HL-60/S4 (cell line): ENCODE measurements around the gene PSME4.
"Not testable (repeated sequence)": the region's sequence is repeated elsewhere in the genome, so short reads cannot be mapped to it uniquely, and the experiment has no call there.

ENCODE experiments used
- in situ Hi-C: fragments of 300-500 bp; cut with MboI; formaldehyde crosslinking; loops from 2 replicates; pipeline ENCODE4 v1.14.3; 2022; ENCODE audit warnings: low sequenced_read_pairs

Gene PSME4

DNA sequence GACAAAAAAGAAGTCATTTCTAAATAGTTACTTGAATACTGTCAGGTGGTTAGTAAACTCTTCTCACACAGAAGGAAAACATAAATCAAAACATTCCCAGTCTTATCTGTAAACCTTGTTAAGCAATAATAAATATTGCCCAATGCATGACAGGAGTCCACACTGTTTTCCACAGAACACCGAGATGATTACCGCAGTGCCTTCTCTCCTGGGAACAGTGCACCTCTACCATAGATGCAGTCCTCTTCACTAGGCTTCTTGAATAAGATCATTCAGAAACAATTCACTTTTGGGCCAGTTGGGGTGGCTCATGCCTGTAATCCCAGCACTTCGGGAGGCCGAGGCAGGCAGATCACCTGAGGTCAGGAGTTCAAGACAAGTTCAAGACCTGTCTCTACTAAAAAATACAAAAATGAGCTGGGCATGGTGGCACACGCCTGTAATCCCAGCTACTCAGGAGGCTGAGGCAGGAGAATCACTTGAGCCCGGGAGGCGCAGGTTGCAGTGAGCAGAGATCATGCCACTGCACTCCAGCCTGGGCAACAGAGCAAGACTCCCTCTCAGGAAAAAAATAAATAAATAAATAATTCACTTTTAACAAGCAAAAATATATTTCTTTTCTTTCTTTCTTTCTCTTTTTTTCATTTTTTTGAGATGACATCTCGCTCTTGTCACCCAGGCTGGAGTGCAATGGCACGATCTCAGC, 119.6 kb downstream of the PSME4 start:
- in situ Hi-C loops, result not testable (repeated sequence)

DNA sequence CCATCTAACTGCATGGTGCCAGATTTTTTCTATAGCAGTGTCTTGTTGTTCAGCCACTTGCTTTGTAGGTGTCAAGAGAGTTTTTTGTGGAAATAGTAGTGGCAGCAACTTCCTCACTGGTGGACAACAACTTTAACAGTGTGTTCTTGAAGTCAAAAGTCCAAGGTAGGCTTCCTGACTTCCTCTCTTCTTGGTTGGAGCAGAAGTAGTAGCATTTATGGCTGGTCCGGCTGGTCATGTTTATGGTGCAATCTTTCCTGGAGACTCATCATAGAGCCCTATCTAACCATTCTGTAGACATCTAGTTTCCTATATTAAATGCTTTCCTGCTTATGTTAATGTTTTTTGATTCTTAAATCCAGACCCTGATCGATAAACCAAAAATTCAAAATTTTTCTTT, 122.7 kb downstream of the PSME4 start:
- in situ Hi-C loops, result no loop called here

DNA sequence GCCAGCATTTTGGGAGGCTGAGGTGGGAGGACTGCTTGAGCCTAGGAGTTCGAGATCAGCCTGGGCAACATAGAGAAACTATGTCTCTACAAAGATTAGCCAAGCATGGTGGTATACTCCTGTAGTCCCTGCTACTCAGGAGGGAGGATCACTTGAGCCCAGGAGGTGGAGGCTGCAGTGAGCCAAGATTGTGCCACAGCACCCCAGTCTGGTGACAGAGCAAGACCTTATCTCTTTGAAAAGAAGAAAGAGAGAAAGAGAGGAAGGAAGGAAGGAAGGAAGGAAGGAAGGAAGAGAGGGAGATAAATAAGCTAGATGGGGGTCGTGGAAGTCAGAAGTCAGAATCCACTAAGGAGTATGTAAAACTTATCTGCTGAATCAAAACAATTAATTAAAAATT, 127.2 kb downstream of the PSME4 start:
- in situ Hi-C loops, result no loop called here

DNA sequence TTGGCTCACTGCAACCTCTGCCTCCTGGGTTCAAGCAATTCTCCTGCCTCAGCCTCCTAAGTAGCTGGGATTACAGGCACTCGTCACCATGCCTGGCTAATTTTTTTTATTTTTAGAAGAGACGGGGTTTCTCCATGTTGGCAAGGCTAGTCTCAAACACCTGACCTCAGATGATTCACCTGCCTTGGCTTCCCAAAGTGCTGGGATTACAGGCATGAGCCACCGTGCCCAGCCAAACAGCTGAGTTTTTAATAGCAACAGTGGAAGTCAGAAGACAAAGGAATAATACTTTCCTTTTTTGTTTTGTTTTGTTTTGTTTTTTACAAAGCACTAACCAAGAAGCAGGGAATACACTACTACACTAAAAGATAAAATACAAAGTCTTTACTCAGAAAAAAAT, 127.9 kb downstream of the PSME4 start:
- in situ Hi-C loops, result no loop called here

DNA sequence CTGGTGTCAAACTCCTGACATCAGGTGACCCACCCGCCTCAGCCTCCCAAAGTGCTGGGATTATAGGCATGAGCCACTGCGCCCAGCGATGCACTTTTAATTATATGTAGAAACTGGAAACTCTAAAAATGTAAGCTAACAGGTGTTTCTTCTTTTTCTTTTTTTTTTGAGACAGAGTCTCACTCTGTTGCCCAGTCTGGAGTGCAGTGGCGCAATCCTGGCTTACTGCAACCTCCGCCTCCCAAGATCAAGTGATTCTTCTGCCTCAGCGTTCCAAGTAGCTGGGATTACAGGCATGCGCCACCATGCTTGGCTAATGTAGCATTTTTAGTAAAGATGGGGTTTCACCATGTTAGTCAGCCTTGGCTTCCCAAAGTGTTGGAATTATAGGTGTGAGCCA, 129.1 kb downstream of the PSME4 start:
- in situ Hi-C loops, result not testable (repeated sequence)

DNA sequence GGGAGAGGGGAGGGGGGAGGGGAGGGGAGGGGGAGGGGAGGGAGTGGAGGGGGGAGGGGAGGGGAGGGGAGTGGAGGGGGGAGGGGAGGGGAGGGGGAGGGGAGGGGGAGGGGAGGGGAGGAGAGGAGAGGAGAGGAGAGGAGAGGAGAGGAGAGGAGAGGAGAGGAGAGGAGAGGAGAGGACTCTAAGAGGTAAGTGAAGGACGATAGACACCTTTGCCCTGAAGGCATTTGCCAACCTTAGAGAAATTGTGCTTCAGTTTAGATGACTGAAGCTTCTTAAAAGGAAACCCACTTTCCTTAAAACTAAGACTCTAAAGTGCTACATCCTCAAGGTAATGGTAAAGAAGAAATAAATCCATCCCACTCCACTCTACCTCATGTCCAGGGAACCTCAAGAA, 130.2 kb downstream of the PSME4 start:
- in situ Hi-C loops, result no loop called here

DNA sequence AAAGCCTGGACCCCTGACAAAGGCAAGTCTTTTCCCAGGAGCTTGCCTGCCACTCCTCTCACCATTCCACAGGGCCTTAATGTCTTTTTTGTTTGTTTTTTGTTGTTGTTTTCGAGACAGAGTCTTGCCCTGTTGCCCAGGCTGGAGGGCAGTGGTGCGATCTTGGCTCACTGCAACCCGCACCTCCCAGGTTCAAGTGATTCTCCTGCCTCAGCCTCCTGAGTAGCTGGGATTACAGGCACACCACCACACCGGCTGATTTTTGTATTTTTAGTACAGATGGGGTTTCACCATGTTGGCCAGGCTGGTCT, 140.9 kb downstream of the PSME4 start:
- in situ Hi-C loops, result not testable (repeated sequence)

DNA sequence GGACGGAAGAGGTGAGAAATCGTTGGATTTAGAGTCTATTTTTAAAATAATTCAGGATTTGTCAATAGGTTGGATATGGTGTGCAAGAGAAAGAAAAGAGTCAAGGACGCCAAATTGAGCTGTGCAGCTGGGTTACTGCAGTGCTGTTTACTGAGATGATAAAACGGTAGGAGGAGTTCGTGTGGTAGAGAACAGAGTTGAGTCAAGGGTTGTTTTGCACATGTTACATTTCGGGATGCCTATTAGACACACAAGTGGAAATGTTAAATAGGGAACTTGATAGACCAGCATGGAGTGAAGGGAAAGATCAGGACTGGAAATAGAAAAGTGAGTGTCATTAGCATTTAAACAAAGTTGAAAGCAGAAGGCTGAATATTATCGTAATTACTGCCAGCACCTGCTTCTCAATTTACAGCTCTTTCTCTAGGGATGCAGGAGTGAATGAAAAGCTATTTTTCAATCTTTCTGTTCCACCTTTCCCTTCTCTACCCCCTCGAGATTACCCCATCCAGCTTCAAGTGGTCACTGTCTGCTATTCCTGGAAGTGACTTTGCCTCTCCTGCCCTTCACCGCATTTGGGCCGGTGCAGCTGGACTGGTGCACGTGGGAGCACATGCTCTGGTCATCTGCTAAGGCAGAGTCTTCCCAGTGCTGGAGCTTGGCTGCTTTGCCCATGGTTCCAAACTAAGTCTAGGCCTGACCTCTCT, 141.4 kb downstream of the PSME4 start:
- in situ Hi-C loops, result no loop called here

DNA sequence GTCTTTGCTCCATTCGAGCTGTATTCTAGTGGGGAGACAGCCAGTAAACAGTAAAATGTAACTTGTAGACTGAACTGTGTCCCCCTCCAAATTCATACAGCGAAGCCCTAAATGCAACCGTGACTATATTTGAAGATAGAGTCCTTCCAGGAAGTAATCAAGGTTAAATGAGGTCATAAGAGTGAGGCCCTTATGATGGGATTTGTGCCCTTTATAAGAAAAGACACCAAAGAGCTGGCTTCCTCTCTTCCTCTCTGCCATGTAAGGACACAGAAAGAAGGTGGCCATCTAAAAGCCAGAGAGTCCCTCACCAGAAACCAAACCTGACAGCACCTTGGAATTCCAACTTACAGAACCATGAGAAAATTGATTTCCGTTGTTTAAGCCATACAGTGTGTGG, 142.5 kb downstream of the PSME4 start:
- in situ Hi-C loops, result no loop called here

DNA sequence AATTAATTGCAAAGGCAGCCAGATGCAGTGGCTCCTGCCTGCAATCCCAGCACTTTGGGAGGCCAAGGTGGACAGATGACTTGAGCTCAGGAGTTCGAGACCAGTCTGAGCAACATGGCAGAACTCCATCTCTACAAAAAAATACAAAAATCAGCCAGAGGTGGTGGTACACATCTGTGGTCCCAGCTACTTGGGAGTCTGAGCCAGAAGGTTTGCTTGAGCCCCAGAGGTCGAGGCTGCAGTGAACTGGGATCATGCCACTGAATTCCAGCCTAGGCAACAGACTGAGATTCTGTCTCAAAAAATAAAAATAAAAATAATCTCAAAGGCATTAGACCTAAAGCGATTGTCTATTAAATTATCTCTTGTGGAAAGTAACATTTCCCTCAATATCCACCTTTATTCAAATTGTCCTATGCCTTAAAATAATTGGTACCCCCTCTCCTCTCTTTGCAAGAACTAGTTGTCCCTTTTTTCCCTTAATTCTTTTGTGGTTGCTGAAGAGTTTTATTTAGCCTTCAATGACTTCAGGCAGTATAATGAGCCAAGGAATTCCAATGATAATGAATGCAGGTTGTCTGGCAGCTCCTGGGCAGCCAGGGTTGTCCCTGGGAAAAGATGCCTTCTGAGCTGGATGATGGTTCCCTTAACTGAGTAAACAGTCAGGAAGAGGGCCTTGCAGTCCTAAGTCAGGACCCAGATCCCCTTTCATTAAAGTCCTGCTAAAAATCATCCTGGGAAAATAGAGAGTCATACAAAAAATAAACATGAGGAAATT, 143.2 kb downstream of the PSME4 start:
- in situ Hi-C loops, result no loop called here

DNA sequence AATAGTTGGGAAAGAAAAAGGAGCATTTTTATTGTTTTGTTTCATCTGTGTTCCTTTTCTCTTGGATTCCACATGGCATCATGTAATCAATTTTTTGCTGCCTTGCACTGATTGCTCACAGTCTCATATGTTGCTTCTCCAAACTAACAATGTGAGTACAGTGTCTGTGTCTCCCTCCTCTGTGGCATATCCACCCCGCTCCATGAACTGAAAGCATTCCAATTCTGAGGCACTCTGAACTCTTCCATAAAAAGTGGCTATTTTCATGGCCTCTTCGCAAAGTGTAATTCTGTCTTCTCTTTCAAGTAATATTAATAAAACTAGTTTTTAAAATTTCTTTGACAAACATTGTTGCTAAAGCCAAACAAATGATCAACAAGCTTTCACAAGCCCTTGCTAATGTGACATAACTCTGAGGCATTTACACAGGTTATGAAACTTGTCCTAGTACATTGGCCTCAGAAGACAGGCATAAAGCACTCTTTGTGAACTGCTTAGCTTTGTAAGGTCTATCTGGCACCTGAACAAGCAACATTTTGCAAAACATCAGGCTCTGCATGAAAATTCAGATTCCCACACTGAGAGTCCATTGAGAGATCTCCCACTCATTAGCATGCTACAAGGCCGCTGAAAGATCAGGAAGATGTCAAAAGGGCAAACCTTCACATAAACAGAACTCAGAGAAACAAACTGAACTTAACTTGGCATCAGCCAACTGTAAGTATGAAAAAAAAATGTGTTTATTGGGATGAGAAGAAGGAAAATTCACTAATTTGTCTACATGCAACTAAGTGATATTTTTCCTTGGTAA, 144.0 kb downstream of the PSME4 start:
- in situ Hi-C loops, result no loop called here

DNA sequence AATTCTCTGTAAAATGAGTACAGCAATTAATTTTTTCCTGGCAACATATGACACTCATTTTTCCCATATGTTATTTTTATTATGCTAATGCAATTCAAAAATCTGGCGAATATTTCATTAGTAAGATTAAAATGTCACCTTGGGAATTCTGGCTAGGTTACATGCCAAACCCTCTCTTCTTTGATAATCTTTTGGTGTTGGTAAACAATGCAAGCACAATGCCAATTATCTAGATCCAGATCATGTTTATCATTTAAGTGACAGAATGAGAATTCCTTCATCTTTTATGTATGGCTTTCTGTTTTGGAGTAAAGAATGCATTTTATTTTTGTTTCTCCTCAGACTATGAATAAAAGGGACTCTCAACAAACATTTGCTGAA, 144.8 kb downstream of the PSME4 start:
- in situ Hi-C loops, result no loop called here

DNA sequence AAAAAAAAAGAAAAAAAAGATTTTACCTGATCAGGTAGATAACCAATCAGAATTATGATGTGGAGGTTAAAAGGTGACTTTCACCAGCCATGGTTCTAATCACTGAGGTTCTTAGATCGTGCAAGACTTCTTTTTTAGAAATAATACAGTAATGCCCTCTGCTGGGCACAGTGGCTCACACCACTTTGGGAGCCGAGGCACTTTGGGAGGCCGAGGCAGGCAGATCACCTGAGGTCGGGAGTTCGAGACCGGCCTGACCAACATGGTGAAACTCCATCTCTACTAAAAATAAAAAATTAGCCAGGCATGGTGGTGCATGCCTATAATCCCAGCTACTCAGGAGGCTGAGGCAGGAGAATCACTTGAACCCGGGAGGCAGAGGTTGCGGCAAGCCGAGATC, 147.2 kb downstream of the PSME4 start:
- in situ Hi-C loops, result not testable (repeated sequence)

DNA sequence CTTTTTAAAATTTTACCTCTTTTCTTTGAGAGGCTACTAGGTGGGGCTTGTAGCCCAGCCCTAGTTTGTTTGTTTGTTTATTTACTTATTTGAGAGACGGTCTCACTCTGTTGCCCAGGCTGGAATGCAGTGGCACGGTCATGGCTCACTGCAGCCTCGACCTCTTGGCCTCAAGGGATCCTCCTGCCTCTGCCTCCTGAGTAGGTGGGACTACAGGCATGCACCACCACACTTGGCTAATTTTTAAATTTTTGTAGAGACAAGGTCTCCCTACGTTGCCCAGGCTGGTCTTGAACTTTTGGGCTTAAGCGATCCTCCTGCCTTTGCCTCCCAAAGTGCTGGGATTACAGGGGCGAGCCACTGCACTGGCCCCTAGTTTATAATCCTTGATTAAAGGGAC, 149.0 kb downstream of the PSME4 start:
- in situ Hi-C loops, result no loop called here

DNA sequence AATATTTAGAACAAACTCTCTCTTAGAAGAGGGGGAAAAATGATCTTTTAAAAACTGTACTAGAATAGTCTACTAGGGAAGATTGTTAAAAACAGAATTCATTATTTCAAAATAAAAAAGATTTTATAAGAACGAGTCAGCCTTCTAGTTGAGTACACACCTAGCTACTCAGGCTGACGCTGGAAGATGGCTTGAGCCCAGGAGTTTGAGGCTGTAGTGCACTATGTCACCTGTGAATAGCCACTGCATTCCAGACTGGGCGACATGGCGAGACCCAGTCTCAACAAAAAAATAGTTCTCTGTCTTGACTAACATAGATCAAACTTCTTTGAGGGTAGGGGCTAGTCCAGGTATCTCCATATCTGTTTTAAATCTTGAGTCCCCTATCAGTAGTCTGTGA, 150.1 kb downstream of the PSME4 start:
- in situ Hi-C loops, result no loop called here

DNA sequence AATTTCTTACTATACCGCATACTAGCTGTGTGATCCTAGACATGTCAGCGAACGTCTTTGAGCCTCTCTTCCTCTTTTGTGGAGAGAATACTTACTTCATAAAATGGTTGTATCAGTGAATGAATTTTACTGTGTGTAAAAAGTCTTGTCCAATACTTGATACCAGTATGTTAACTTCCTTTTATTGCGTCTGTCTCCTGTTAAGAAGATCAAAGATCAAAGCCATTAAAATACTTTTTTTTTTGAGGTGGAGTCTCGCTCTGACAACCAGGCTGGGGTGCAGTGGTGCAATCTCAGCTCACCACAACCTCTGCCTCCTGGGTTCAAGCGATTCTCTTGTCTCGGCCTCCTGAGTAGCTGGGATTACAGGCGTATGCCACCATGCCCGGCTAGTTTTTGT, 150.7 kb downstream of the PSME4 start:
- in situ Hi-C loops, result no loop called here

DNA sequence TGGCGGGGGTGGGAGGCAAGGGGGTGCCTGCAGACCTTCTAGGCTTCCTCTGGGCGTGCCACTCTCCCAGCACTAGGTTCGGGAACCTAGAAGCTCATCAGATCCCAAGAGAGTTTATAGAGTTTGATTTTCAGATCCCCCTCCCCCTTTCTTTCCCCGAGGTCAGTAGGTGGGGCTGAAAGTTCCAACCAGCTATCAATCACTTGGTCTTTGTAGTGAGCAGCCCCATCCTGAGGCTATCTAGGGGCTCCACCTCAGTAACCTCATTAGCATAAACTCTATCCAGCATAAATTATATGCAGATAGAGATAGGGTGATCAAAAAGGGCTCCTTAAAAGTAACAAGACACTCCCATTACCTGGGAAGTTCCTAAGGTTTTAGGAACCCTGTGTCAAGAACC, 151.2 kb downstream of the PSME4 start:
- in situ Hi-C loops, result no loop called here

DNA sequence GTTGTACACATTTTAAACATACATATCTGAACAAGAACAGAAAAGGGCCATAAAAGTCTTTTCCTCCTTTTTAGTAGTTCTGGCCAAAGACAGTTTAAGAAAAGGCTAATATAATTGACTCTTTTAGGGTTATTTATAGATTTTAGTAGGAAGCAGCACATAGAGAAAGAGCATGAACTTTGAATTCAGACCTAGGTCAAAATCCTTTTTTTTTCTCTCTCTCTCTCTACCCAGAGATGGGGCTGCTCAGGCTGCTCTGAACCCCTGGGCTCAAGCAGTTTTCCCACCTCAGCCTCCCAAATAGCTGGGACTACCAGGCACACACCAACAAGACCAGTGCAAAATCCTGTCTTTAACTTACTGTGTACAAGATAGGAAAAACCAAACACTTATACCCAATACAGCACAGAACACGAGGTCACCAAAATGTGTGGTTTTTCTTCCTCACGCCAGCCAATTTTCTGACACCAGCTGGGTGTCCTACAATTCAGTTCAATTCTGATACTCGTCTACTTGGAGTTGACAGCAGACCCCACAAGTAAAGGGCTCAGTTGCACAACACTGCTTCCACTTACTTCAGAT, 151.8 kb downstream of the PSME4 start:
- in situ Hi-C loops, result no loop called here
